Thoracic aorta (tissue), 2 donors: Measurements from ENCODE around the gene NOLC1. TPM values are rescaled to one million over a fixed set of nuclear protein-coding genes. Genes with fewer than 3 reads are reported as not detected.

Experiments
- ATAC-seq: fragments of 150-250 bp; one replicate; pipeline ENCODE4 v1.8.0; 2017; ENCODE audit warnings: low read depth; ENCODE audit not compliant: insufficient number of reproducible peaks, low FRiP score
- DNase-seq: peaks from one replicate; pipeline ENCODE4 v3.0.0-alpha.2; 2020; ENCODE audit warnings: low spot score
- H3K27ac ChIP-seq, 2 donors: fragments of 200-600 bp; sonication (generic); 1 replicate in 1 of 2; 2 replicates in 1 of 2; pipeline ENCODE4 v1.5.1; 2016; ENCODE audit warnings: mild to moderate bottlenecking in 2 of 2, moderate library complexity in 2 of 2
- H3K27me3 ChIP-seq: fragments of 200-600 bp; sonication (generic); replicated peaks from 2 replicates; pipeline ENCODE4 v1.6.0; 2016; ENCODE audit warnings: mild to moderate bottlenecking; ENCODE audit not compliant: insufficient read depth
- H3K36me3 ChIP-seq: fragments of 200-600 bp; sonication (generic); one replicate; pipeline ENCODE4 v1.5.1; 2016
- H3K4me1 ChIP-seq, 2 donors: fragments of 200-600 bp; sonication (generic); 1 replicate in 1 of 2; 2 replicates in 1 of 2; pipeline versions ENCODE4 v1.5.1 to v1.6.0; 2016; ENCODE audit warnings: low read depth in 2 of 2, mild to moderate bottlenecking in 1 of 2; ENCODE audit not compliant: control insufficient read depth in 1 of 2
- H3K4me3 ChIP-seq: fragments of 200-600 bp; sonication (generic); 2 replicates; pipeline ENCODE4 v1.5.1; 2016; ENCODE audit warnings: mild to moderate bottlenecking
- H3K9me3 ChIP-seq: fragments of 200-600 bp; sonication (generic); 2 replicates; pipeline ENCODE4 v1.5.1; 2016
- CTCF ChIP-seq: fragments of 200-600 bp; sonication (generic); IDR thresholded peaks from one replicate; pipeline ENCODE4 v1.5.1; 2019; ENCODE audit warnings: antibody characterized with exemption
- total RNA-seq, 2 donors: library from RNA; depleted of rRNA; stranded (reverse); fragments of >200 nt; gene quantifications; one replicate each; pipeline versions ENCODE4 v1.1.0 to v1.2.3, GENCODE V29; 2016

Gene NOLC1
- total RNA-seq, 2 donors from 2014 or later = 34.1 to 104 TPM

DNA sequence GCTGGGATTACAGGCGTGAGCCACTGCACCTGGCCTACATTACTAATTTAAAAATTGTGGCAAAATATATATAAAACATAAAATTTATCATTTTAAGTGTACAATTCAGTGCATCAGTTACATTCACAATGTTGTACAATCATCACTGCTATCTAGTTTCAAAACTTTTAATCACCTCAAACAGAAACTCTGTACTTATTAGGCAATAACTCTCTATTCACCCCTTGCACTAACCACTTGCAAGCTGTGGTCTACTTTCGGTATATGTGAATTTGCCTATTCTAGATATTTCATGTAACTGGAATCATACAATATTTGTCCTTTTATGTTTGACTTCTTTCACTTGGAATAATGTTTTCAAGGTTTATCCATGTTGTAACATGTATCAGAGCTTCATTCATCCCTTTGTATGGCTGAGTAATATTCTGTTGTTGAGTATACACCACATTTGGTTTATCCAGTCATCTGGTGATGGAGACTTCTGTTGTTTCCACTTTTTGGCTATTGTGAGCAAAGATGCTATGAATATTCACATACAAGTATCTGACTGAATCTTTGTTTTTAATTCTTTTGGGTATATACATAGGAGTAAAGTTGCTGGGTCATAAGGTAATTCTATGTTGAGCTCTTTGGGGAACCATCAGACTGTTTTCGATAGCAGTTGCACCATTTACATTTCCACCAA, 59.6 kb downstream of the NOLC1 start:
- H3K36me3 ChIP-seq = no peaks in the 10 kb centered on the region
- TF ChIP-seq CTCF = no peak
- no peaks in the 10 kb centered on the region for H3K9me3 ChIP-seq
- no peak overlapping the region for H3K4me3 ChIP-seq
- no peak overlapping the region for H3K27ac ChIP-seq
- ATAC-seq = no peak
- no peaks in the 10 kb centered on the region for H3K27me3 ChIP-seq
- DNase-seq = no peak
- peaks cover 0 to 10% of the 10 kb centered on the region in 2 donors for H3K4me1 ChIP-seq

Other genes starting within 250 kb of the NOLC1 start
- 10 to 100 TPM; 21.1 TPM for gene ARMH3, start 96.2 kb upstream of the NOLC1 start, total RNA-seq
- 10 to 100 TPM; 21.8 to 22.3 TPM for gene HPS6, start 87.0 kb upstream of the NOLC1 start, total RNA-seq
- gene LDB1, start 32.0 kb upstream of the NOLC1 start, total RNA-seq = 10 to 100 TPM; 49.3 to 49.8 TPM
- 10 to 100 TPM; 18.0 to 56.4 TPM for gene PPRC1, start 19.3 kb upstream of the NOLC1 start, total RNA-seq
- not detected for gene ELOVL3, start 73.9 kb downstream of the NOLC1 start, total RNA-seq
- gene PITX3, start 89.1 kb downstream of the NOLC1 start, total RNA-seq = not detected
- 10 to 100 TPM; 38.1 to 44.9 TPM for gene GBF1, start 93.1 kb downstream of the NOLC1 start, total RNA-seq
- 10 to 100 TPM; 26.8 to 40.9 TPM for gene NFKB2, start 243.3 kb downstream of the NOLC1 start, total RNA-seq